NB4 (cell line): ENCODE measurements around the gene FER.

Source experiments
- DNase-seq: peaks from one replicate; pipeline ENCODE4 v3.0.0; 2010; ENCODE audit warnings: low read depth
- H3K4me3 ChIP-seq: one replicate; pipeline ENCODE4 v1.5.1; 2011; ENCODE audit warnings: mild to moderate bottlenecking, low read depth, low read length, moderate library complexity
- CTCF ChIP-seq: IDR thresholded peaks from one replicate; pipeline ENCODE4 v1.5.1; 2012; ENCODE audit warnings: low read depth, low read length
- MAX ChIP-seq: IDR thresholded peaks from 2 replicates; pipeline ENCODE4 v1.6.1; 2011; ENCODE audit warnings: low read depth, low read length
- MYC ChIP-seq: IDR thresholded peaks from 2 replicates; pipeline ENCODE4 v1.6.1; 2011; ENCODE audit warnings: low read depth, low read length
- POLR2A ChIP-seq: IDR thresholded peaks from 2 replicates; pipeline ENCODE4 v1.6.1; 2011; ENCODE audit warnings: mild to moderate bottlenecking; ENCODE audit not compliant: insufficient read length; ENCODE audit errors: extremely low read depth

The FER gene

GRCh38 chr5:109125755-109126429, 378.2 kb downstream of the FER start:
- no peak for DNase-seq
- TF ChIP-seq CTCF = no peak
- TF ChIP-seq MAX = no peak
- TF ChIP-seq MYC = no peak
- TF ChIP-seq POLR2A = no peak
- H3K4me3 ChIP-seq = no peak overlapping the region

- H3K4me3 ChIP-seq = no peak overlapping the region
- DNase-seq = no peak
- TF ChIP-seq MAX (no peak), POLR2A (no peak)
These were observed 378.8 kb downstream of the FER start for GRCh38 chr5:109126481-109126880.

- TF ChIP-seq MAX = no peak
- TF ChIP-seq CTCF = no peak
- TF ChIP-seq POLR2A = no peak
- TF ChIP-seq MYC = no peak
- H3K4me3 ChIP-seq = no peak overlapping the region
- DNase-seq = no peak
These were observed 389.2 kb downstream of the FER start for GRCh38 chr5:109136906-109137305.

GRCh38 chr5:109141222-109142200, 393.8 kb downstream of the FER start:
- DNase-seq = no peak
- no peak for TF ChIP-seq POLR2A
- no peak overlapping the region for H3K4me3 ChIP-seq

- no peak for DNase-seq
- TF ChIP-seq MAX = no peak
- no peak for TF ChIP-seq CTCF
- TF ChIP-seq MYC = no peak
- no peak for TF ChIP-seq POLR2A
These were observed 395.3 kb downstream of the FER start for GRCh38 chr5:109143031-109143430.

GRCh38 chr5:109145139-109145538, 397.4 kb downstream of the FER start:
- H3K4me3 ChIP-seq = no peak overlapping the region
- TF ChIP-seq MYC (no peak), CTCF (no peak), POLR2A (no peak), MAX (no peak)
- no peak for DNase-seq

More at GRCh38 chr5:109143031-109143430, 395.3 kb downstream of the FER start:
- no peak overlapping the region for H3K4me3 ChIP-seq
